Transverse colon (tissue), 4 donors: Measurements from ENCODE around the gene KLF15. TPM values are rescaled to one million over a fixed set of nuclear protein-coding genes. Genes with fewer than 3 reads are reported as not detected.

Experiments
- DNase-seq: peaks from one replicate; pipeline ENCODE4 v3.0.0-alpha.2; 2019
- H3K27ac ChIP-seq, 4 donors: fragments of 200-600 bp; sonication (generic); 2 replicates each; pipeline ENCODE4 v1.5.1; 2016 to 2018; ENCODE audit warnings: inconsistent platforms in 4 of 4
- H3K27me3 ChIP-seq: fragments of 200-600 bp; sonication (generic); 2 replicates; pipeline ENCODE4 v1.5.1; 2017; ENCODE audit warnings: inconsistent platforms
- H3K36me3 ChIP-seq, 4 donors: fragments of 200-600 bp; sonication (generic); 2 replicates each; pipeline ENCODE4 v1.5.1; 2017 to 2019; ENCODE audit warnings: inconsistent platforms in 4 of 4
- H3K4me1 ChIP-seq, 4 donors: fragments of 200-600 bp; sonication (generic); 2 replicates each; pipeline ENCODE4 v1.5.1; 2017 to 2020; ENCODE audit warnings: inconsistent platforms in 4 of 4
- H3K4me3 ChIP-seq, 4 donors: fragments of 200-600 bp; sonication (generic); 1 replicate in 1 of 4; 2 replicates in 3 of 4; pipeline versions ENCODE4 v1.5.1 to v1.6.1; 2017 to 2019; ENCODE audit warnings: inconsistent platforms in 4 of 4
- H3K9me3 ChIP-seq, 2 donors: fragments of 200-600 bp; sonication (generic); 2 replicates each; pipeline ENCODE4 v1.5.1; 2017 to 2019; ENCODE audit warnings: inconsistent platforms in 2 of 2
- EP300 ChIP-seq: sonication (generic); formaldehyde crosslinking; IDR thresholded peaks from one replicate; pipeline ENCODE4 v1.6.1; 2017; ENCODE audit warnings: antibody characterized with exemption, low read depth
- POLR2A ChIP-seq: fragments of 450-650 bp; IDR thresholded peaks from one replicate; pipeline ENCODE4 v1.6.1; 2016; ENCODE audit warnings: antibody characterized with exemption, mild to moderate bottlenecking, moderate library complexity
- POLR2AphosphoS5 ChIP-seq, 3 donors: sonication (generic); formaldehyde crosslinking; IDR thresholded peaks; one replicate each; pipeline ENCODE4 v1.6.1; 2016; ENCODE audit warnings: antibody characterized with exemption in 3 of 3
- WGBS, 2 donors: methylation state at CpG; one replicate each; pipeline ENCODE4 v1.1.5; 2018; ENCODE audit warnings: low coverage in 1 of 2; 5-methylcytosine and 5-hydroxymethylcytosine counted together
- in situ Hi-C, 4 donors: fragments of 200-750 bp; cut with MboI; loops; one replicate each; pipeline versions ENCODE4 v1.15.0 to v1.15.1; 2017; ENCODE audit warnings: low sequenced_read_pairs in 3 of 4, low pct_ligation_motif_present in 1 of 4, low pct_unique_long_range_greater_than_20kb in 1 of 4
- intact Hi-C: fragments of 100-400 bp; cut with DNase I; formaldehyde crosslinking; loops from one replicate; pipeline ENCODE4 v1.15.1; 2023; ENCODE audit warnings: low total_unique reads
- total RNA-seq, 4 donors: library from RNA; depleted of rRNA; stranded (reverse); fragments of >200 nt; gene quantifications; one replicate each; pipeline ENCODE4 v1.1.0, GENCODE V29; 2016
- TF ChIP-seq, protein P1 (sequence below), 5 experiments: fragments of 200-600 bp in 3 of 5; fragments of 450-650 bp in 2 of 5; sonication (generic) in 3 of 5; IDR thresholded peaks; 1 replicate in 2 of 5; 2 replicates in 3 of 5; pipeline ENCODE4 v1.5.1; 2016 to 2017; ENCODE audit warnings: antibody characterized with exemption in 5 of 5, inconsistent platforms in 3 of 5, mild to moderate bottlenecking in 2 of 5, moderate library complexity in 1 of 5

Gene KLF15
- total RNA-seq, 4 donors from 2014 or later: 4.0 to 19.5 (median 8.4) TPM

DNA sequence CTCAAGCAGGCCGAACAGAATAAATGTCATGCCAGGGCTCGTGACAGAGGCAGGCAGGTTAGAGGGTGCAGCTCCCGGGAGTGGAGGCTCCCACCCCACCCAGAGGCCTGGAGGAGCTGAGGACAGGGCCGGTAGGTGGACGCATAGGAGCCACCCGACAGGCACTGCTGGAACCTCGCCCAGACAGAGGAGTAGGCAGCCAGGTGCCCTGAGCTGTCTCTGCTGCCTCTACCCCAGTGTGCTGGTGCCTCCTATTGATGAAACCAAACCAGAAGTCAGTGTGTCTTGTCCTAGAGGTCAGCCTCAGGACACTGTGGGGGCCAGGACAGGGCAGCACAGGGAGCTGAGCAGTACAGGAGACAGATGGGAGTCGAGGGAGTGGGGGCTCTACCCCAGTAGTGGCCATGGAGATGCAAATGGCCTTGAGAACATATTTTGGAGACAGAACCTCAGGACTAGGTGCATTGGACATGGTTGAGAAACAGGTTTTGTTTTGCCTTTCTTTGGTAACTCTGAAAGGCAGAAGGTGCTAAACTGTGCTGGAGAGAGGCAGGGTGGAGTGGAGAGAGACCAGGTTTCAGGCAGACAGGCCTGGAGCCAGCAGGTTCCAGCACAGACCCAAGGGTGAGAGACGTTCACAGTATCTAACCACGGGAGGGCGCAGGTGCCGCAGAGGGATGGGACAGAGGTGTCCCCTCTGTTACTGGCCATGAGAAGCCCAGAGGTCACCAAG, 15.4 kb upstream of the KLF15 start:
- WGBS, 2 donors: 80 to 82% methylated on average over 3 to 12 of the region's 12 CpGs
- H3K27me3 ChIP-seq: no peaks in the 10 kb centered on the region
- in situ Hi-C loops (no loop called here), intact Hi-C loops (no loop called here)
- TF ChIP-seq POLR2A (no peak), EP300 (no peak), POLR2AphosphoS5 (IDR thresholded peaks at IDR 0.05) (no peak)
- TF ChIP-seq, protein P1, sequence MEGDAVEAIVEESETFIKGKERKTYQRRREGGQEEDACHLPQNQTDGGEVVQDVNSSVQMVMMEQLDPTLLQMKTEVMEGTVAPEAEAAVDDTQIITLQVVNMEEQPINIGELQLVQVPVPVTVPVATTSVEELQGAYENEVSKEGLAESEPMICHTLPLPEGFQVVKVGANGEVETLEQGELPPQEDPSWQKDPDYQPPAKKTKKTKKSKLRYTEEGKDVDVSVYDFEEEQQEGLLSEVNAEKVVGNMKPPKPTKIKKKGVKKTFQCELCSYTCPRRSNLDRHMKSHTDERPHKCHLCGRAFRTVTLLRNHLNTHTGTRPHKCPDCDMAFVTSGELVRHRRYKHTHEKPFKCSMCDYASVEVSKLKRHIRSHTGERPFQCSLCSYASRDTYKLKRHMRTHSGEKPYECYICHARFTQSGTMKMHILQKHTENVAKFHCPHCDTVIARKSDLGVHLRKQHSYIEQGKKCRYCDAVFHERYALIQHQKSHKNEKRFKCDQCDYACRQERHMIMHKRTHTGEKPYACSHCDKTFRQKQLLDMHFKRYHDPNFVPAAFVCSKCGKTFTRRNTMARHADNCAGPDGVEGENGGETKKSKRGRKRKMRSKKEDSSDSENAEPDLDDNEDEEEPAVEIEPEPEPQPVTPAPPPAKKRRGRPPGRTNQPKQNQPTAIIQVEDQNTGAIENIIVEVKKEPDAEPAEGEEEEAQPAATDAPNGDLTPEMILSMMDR (IDR thresholded peaks at IDR 0.05): no peak
- no peak overlapping the region for H3K4me3 ChIP-seq
- H3K4me1 ChIP-seq: no peaks in the 10 kb centered on the region
- DNase-seq: no peak
- H3K36me3 ChIP-seq: no peaks in the 10 kb centered on the region
- no peaks in the 10 kb centered on the region for H3K9me3 ChIP-seq
- H3K27ac ChIP-seq: no peak overlapping the region

DNA sequence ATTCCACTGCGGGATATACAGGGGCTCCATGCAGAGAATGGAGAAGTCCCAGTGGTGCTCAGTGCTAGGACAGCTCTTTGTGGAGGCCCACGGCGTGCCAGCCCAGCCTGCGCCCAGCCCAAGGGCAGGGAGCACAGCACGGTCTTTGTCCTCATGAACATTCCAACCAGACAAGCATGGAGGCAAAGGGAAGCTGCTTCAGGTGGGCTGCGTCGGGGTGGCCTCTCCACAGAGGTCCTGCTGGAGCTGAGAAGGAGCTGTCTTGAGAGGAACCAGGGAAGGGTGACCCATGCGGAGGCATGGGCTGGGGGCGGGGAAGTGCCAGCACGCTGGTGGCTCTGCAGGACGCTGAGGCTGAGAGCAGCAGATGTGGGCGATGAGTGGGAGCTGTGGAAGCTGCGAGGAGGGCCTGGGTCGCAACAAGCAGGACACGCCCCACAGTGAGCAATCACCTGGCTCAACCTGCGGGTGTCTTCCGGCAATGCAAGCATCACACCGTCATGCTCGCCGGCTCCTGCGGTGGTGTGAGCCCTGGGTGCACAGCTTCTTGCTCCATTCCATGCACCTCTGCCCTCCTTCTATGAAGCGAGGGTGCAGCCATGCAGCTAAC, 14.0 kb upstream of the KLF15 start:
- Histone ChIP-seq H3K4me3 (no peak overlapping the region), H3K27ac (no peak overlapping the region), H3K4me1 (no peaks in the 10 kb centered on the region), H3K9me3 (no peaks in the 10 kb centered on the region), H3K27me3 (no peaks in the 10 kb centered on the region), H3K36me3 (no peaks in the 10 kb centered on the region)
- intact Hi-C loops: no loop called here
- TF ChIP-seq, protein P1 (IDR thresholded peaks at IDR 0.05): no peak
- no peak for TF ChIP-seq POLR2A
- no peak for TF ChIP-seq EP300
- TF ChIP-seq POLR2AphosphoS5 (IDR thresholded peaks at IDR 0.05): no peak
- DNase-seq: no peak
- in situ Hi-C loops: no loop called here
- WGBS, 2 donors: 88% methylated on average over 20 of the region's 22 CpGs; no CpG with 5 or more reads in 1 of the 2 donors

DNA sequence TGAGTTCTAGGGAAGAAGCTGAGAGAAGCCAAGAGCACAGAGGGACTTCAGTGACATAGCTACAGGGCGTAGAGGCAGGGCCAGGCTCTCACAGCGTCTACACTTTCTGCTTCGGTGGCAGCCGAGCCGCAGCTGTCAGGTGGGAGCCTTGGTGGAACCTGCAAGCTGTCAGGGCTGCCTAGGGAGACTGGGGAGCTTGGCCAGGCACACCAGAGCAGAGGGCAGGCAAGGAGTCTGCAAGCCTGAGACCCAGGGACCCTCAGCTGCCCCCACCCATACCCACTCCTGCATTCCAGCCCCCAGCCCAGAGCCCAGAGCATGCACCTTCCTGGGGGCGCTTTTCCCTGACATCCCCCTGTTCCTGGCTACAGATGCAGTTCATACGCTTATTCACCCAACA, 13.4 kb upstream of the KLF15 start:
- 92 to 94% methylated on average over 5 to 7 of the region's 7 CpGs for WGBS, 2 donors
- Histone ChIP-seq H3K27ac (no peak overlapping the region), H3K9me3 (no peaks in the 10 kb centered on the region), H3K4me3 (no peak overlapping the region), H3K4me1 (no peaks in the 10 kb centered on the region), H3K27me3 (no peaks in the 10 kb centered on the region), H3K36me3 (no peaks in the 10 kb centered on the region)
- in situ Hi-C loops: no loop called here
- no peak for DNase-seq
- intact Hi-C loops: no loop called here
- TF ChIP-seq POLR2A (no peak), POLR2AphosphoS5 (IDR thresholded peaks at IDR 0.05) (no peak), EP300 (no peak)
- TF ChIP-seq, protein P1 (IDR thresholded peaks at IDR 0.05): no peak

DNA sequence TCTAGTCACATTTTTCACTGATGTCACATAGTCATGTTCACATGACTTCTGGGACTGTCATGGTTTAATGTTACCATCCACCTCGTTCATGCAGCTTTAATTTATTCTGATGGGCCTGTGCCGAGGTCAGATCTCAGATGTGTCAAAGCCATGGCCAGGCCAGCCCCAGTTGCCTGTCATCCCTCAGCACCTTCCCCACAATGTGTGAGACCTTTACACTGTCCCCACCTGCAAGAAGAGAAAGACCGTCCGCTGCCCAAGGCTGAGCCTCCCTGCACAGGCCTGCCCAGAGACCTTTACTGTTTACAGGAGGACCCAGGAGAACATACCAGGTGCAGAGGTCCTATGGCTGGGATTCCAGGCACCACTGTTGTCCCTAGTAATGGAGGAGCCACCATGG, 12.8 kb upstream of the KLF15 start:
- intact Hi-C loops (no loop called here), in situ Hi-C loops (no loop called here)
- H3K4me3 ChIP-seq: no peak overlapping the region
- no peak for TF ChIP-seq POLR2AphosphoS5 (IDR thresholded peaks at IDR 0.05)
- DNase-seq: no peak
- WGBS, 2 donors: 63 to 69% methylated on average over 2 to 4 of the region's 4 CpGs
- H3K27ac ChIP-seq: no peak overlapping the region
- H3K27me3 ChIP-seq: no peaks in the 10 kb centered on the region
- no peaks in the 10 kb centered on the region for H3K9me3 ChIP-seq
- H3K36me3 ChIP-seq: no peaks in the 10 kb centered on the region
- no peaks in the 10 kb centered on the region for H3K4me1 ChIP-seq
